ENCODE results near the gene HCST.

HCST gene, protein sequence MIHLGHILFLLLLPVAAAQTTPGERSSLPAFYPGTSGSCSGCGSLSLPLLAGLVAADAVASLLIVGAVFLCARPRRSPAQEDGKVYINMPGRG

DNA sequence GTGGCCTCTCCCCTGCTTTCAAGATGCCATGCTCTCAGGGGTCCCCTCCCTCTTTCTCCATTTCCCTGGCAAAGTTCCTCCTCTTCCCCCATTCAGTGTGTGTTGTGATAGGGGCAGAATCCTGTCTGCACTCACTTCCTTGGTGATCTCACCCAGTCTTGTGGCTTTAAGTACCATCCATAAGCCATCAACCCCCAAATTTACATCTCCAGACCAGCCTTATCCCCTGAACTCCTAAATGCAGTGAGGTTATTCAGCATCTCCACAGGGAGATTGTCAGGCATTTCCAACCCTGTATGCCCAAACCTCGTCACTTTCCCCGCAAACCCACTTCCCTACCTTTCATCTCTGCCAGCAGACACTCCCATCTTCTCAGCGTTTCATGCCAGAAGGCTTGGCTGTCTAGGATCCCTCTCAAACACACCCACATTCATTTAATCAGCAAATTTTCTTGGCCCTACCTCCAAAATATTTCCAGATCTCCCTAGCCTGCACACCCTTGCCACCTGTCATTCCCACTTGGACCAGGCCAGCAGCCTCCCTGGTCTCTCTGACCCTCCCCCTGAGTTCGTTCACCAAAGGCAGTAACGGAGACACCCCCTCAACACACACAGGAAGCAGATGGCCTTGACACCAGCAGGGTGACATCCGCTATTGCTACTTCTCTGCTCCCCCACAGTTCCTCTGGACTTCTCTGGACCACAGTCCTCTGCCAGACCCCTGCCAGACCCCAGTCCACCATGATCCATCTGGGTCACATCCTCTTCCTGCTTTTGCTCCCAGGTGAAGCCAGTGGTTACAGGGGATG lies at the start of gene HCST:
Gene HCST (plus strand): TSS at position 676 of the 808 bp plus-strand sequence. CDS start 65 bp downstream, at position 741.
- no peak for DNase-seq

DNA sequence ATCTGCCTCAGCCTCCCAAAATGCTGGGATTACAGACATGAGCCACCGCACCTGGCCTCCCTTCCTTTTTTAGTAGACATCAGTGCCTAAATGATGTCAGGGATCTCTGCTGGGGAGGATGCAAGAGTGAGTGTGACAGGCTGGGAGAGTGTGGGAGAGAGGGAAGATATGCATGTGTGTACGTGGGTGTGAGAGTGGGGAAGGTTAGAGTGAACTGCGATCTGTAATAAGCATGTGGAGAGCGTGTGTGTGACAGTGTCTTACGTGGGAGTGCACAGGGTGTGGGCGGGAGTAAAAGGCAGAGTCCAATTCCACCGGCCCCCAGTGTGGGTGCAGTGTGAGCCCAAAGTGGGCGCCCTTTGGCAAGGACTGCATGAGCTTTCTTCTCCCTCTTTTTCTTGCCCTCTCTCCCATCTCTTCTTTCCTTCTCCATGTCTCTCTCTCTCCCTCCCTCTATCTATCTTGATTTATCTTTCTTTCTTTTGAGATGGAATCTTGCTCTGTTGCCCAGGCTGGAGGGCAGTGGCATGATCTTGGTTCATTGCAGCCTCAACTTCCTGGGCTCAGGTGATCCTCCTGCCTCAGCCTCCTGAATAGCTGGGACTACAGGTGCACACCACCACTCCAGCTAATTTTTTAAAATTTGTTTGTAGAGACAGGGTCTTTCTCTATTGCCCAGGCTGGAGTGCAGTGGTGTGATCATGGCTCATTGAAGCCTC lies 49.1 kb upstream of the HCST start:
- DNase-seq = no peak

DNA sequence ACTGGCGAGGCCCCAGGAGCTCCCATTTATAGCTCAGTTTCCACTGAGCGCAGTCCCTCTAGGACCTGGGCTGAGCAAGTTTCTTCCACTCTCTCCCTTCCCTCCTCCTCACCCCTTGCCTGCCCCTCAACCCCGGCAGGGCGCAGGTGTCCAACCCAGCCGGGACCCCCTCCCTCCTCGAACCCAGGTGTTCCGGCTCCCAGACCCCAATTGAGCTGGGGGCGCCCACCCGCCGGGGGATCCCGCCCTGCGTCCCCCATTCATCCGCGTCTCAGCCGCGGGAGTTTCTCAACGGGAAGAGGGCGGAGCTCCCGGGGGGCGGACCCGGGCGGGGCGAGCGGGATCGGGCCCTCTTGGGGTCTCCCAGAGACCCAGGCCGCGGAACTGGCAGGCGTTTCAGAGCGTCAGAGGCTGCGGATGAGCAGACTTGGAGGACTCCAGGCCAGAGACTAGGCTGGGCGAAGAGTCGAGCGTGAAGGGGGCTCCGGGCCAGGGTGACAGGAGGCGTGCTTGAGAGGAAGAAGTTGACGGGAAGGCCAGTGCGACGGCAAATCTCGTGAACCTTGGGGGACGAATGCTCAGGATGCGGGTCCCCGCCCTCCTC lies 45.7 kb upstream of the HCST start, which contains the start of gene KIRREL2:
Gene KIRREL2 (plus strand): TSS at position 366 of the 604 bp plus-strand sequence. CDS start 209 bp downstream, at position 575.
- DNase-seq = peak in 2 of 3 experiments; percentile 32 to 48

DNA sequence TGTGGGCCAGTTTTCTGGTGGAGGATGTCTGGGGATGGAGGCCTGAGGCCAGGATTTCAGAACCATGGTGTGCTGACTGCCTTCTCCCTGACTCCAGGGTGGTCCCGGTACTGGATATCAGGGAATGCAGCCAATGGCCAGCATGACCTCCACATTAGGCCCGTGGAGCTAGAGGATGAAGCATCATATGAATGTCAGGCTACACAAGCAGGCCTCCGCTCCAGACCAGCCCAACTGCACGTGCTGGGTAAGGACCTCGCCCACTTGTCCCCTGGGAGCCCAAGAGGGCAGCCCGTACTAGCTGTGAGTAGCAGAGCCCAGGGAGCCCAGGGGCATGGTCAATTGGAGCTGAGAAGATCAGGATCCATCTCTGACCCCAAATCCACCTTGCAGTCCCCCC lies 44.0 kb upstream of the HCST start:
- no peak for DNase-seq

DNA sequence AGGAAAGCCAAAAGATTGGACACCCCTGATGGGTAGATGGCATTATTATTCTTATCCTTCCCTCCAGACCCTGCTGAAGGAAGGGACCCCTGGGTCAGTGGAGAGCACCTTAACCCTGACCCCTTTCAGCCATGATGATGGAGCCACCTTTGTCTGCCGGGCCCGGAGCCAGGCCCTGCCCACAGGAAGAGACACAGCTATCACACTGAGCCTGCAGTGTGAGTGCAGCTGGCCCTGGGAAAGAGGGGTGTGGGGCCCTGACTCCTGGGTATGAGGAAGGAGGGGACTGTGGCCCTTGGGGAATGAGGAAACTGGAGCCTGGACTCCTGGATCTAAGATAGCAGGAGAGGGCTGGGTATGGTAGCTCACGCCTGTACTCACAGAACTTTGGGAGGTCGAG lies 42.9 kb upstream of the HCST start:
- no peak for DNase-seq

DNA sequence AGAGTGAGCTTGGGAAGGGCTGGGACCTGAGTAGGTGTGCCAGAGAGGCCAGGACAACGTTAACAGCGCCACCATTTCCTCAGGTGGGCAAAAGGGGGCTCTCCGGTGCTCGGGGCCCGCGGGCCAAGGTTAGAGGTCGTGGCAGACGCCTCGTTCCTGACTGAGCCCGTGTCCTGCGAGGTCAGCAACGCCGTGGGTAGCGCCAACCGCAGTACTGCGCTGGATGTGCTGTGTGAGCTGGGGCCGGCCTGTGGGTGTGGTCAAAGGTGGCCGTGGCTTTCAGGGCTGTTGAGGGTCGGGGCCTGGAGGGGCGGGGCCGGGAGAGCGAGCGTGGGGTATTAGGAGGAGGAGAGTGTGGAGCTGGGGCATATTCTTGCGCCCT lies 41.9 kb upstream of the HCST start:
- no peak for DNase-seq

DNA sequence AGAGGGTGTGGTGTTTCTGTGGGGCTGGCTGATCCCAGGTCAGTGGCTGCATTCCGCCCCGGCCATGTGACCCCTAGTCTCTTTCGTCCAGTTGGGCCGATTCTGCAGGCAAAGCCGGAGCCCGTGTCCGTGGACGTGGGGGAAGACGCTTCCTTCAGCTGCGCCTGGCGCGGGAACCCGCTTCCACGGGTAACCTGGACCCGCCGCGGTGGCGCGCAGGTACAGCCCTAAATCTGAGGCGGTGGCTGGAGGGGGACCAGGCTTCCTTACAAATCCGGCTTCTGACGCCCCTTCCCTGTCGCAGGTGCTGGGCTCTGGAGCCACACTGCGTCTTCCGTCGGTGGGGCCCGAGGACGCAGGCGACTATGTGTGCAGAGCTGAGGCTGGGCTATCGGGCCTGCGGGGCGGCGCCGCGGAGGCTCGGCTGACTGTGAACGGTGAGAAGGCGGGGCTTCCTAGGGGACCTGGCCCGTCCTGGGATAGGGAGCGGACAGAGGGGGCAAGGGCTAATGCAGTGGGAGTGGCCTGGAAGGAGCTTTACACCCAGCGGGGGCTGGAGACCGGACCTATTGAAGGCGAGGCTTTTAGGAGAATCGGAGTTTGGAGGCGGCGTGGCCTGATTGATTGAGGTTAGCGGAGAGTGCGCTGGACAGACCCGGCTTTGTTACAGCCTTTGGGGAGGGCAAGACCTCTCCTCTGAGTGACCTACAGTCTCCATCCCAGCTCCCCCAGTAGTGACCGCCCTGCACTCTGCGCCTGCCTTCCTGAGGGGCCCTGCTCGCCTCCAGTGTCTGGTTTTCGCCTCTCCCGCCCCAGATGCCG lies 41.3 kb upstream of the HCST start:
- no peak for DNase-seq

DNA sequence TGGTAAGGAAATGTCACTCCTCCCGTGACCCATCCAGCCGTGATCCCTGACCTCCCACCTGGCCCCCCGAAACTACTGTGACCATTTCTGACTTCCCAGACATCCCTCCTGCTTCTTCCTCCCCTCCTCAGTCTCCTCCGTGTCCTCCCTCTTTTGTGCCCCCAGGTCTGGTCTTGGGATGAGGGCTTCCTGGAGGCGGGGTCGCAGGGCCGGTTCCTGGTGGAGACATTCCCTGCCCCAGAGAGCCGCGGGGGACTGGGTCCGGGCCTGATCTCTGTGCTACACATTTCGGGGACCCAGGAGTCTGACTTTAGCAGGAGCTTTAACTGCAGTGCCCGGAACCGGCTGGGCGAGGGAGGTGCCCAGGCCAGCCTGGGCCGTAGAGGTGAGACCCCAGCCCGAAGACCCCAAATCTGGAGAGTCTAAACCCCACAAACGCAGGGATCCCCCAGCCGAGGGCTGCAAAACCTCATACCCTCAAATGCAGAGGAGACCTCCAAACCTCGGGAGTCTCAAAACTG lies 40.6 kb upstream of the HCST start:
- no peak for DNase-seq

DNA sequence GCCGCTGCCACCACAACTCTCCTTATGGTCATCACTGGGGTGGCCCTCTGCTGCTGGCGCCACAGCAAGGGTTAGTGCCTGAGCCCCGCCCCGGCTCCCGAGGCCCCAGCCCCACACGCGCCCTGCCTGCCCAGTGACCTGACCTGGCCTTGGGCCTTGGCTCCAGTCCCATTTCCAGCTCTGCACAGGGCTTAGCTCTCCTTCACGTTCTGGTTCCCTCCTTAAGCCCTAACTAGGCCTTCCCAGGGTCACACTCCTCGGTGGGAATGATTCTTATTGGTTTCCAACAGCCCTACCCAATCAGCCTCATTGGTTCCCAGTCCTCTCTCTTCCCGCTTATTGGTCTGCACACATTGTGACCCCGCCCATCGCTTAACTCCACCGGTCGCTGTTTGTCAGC lies 39.8 kb upstream of the HCST start:
- DNase-seq = no peak

DNA sequence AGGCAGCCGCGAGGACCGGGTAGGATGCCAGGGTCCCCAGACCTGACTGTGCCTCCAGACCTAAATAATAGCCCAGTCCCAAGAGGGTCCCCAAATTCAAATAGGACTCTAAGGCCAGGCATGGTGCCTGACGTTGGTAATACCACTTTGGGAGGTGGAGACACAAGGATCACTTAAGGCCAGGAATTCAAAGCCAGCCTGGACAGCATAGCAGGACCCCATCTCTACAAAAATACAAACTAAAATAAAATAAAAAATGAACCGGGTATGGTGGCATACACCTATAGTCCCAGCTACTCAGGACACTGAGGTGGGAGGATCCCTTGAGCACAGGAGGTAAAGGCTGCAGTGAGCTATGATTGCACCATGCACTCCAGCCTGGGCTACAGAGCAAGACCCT lies 39.3 kb upstream of the HCST start:
- no peak for DNase-seq

DNA sequence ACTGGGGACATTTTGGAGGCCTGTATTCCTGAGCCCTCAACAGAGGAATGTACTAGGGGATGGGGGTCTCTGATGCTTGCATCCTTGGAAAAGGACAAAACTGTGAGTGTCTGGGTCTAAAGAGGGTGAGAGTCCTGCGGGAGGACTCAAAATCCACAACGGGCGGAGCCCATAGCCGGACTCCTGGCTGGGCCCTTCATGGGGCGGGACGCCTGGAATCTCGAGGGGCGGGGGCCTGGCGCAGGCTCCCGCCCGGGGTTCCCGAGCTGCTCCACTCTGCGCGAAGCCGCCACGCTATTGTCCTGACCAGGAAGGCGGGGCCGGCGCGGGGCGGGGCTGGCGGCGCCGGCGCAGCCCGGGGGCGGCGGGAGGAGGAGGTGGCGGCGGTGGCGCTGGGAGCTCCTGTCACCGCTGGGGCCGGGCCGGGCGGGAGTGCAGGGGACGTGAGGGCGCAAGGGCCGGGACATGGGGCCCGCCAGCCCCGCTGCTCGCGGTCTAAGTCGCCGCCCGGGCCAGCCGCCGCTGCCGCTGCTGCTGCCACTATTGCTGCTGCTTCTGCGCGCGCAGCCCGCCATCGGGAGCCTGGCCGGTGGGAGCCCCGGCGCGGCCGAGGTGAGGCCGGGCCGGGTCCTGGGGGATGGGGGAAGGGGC lies 34.0 kb upstream of the HCST start, which contains the start of gene APLP1:
Gene APLP1 (plus strand): TSS at position 403 of the 651 bp plus-strand sequence. CDS start 63 bp downstream, at position 466.
- peak; percentile 81 to 93 (median 82) for DNase-seq

DNA sequence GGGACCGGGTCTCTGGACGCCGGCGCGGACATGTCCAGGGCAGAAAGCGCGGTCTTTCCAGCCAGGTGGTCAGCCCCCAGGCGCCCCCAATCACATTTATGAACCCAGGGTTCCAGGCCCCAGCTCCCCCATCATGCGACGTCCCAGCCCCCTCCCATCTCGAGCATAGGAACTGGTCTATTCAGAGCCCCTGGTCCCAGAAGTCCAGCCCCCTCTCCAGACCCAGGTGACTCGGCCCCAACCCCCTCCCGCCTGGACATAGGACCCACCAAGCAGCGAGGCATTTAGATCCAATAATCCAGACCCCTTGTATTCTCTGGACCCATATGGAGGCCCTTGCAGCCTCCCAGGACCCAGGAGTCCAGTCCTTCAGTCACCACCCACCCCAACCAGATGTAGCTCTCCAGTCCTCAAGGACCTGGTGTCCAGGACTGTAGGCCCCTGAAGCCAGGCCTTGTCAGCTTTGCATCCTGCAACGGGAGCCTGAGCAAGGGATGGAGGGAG lies 33.5 kb upstream of the HCST start:
- no peak for DNase-seq

DNA sequence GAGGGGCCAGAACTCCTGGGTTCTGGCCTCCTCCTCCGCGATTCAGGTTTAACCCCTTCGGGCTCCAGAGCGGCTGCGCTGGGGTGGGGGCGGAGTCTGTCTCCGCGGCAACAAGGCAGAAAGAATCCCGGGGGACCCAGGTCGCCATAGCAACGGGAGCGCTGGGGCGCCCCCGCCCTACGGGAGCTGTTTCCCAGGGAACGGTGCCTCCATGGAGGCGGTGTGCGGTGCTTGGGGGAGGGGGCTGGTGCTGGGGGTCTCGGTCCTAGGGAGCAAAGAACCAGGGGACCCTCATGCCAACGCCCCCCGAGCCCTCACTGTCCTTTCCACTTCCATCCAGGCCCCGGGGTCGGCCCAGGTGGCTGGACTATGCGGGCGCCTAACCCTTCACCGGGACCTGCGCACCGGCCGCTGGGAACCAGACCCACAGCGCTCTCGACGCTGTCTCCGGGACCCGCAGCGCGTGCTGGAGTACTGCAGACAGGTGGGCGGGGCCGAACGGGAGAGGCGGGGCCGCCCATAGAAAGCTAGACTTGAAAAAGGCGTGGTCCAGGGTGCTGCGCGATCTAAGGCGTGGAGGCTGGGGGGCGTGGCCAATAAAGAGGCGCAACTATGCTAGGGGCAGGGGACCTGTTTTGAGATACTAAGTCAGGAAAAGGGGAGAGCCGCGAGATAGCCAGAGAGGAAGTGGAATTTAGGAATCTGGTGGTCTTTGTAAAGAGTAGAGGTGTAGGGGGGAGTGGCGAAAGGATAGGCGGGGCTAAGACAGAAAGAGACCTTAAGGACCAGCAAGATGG lies 32.8 kb upstream of the HCST start:
- DNase-seq = peak; percentile 91 to 97 (median 96)

DNA sequence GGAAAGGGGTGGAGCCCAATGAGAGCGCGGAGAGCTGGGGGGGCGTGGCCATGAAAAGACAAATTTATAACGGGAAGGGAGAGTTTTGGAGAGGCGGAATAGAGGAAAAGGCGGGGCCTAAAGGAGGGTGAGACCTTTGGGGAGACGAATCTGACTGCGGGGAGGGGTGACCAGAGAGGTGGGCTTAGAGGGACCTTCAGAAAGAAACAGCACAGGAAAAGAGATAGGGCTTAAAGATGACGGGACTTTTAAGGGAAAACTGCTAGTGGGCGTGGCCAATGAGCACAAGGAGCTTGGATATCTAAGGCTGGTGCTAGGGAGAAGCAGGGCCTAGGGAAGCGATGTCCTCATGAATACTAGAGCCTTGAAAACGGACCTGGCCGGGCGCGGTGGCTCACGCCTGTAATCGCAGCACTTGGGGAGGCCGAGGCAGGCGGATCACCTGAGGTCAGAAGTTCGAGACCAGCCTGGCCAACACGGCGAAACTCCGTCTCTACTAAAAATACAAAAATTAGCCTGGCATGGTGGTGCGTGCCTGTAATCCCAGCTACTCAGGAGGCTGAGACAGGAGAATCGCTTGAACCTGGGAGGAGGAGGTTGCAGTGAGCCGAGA lies 32.1 kb upstream of the HCST start:
- peak in 1 of 3 experiments; percentile 94 for DNase-seq

DNA sequence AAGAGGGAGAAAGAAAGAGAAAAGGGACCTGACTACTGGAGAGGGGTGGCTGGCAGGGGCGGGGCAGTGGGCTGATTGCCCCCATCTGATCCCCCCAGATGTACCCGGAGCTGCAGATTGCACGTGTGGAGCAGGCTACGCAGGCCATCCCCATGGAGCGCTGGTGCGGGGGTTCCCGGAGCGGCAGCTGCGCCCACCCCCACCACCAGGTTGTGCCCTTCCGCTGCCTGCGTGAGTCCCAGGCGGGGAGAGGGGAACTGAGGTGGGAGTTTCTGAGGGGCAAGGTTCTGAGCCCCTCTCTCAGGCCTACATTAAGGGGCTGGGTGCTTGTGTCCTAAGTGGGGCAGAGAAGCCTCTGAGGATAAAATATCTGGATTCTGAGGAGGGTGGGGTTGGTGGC lies 31.5 kb upstream of the HCST start:
- DNase-seq = no peak

DNA sequence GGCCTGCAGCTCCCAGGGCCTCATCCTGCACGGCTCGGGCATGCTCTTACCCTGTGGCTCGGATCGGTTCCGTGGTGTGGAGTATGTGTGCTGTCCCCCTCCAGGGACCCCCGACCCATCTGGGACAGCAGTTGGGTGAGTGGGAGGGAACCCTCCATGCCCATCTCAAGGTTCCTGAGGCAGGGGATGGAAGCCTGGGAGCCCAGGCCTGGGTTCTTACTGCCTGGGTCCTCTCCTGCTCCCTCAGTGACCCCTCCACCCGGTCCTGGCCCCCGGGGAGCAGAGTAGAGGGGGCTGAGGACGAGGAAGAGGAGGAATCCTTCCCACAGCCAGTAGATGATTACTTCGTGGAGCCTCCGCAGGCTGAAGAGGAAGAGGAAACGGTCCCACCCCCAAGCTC lies 30.7 kb upstream of the HCST start:
- DNase-seq = no peak

DNA sequence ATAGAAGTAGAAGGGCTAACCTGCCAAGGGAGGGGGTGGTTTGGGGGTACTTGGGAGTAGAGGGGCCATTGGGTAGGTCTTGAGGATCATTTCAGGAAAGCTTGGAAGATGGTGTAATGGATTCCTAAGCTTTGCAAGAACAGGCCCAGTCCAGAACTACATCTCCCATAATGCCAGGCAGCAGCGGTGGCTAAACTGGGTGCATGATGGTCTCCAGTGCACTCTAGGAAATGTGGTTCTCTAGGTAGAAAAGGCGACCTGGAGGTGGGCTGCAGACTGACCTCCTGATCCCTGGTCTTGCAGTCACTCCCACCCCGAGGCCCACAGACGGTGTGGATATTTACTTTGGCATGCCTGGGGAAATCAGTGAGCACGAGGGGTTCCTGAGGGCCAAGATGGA lies 30.1 kb upstream of the HCST start:
- no peak for DNase-seq

DNA sequence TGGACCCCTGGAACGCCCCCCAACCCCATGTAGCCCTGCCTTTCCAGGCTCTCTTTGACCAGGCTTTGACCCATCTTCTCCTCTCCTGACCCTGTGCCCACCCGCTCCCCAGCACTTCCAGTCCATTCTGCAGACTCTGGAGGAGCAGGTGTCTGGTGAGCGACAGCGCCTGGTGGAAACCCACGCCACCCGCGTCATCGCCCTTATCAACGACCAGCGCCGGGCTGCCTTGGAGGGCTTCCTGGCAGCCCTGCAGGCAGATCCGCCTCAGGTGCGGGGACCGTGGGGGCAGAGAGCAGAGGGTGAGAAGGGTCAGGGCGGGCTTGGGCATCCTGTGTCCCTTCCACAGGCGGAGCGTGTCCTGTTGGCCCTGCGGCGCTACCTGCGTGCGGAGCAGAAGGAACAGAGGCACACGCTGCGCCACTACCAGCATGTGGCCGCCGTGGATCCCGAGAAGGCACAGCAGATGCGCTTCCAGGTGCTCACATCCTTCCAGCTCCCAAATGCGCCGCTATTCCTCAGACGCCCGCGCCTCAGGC lies 27.9 kb upstream of the HCST start:
- no peak for DNase-seq

DNA sequence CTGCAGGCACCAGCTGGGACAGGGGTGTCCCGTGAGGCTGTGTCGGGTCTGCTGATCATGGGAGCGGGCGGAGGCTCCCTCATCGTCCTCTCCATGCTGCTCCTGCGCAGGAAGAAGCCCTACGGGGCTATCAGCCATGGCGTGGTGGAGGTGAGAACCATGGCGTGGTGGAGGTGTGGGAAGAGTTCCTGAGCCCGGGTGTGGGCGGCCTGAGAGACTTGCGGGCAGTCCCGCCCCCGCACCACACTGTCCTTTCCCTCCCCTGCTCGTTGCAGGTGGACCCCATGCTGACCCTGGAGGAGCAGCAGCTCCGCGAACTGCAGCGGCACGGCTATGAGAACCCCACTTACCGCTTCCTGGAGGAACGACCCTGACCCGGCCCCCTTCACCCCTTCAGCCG lies 23.3 kb upstream of the HCST start:
- DNase-seq = no peak

DNA sequence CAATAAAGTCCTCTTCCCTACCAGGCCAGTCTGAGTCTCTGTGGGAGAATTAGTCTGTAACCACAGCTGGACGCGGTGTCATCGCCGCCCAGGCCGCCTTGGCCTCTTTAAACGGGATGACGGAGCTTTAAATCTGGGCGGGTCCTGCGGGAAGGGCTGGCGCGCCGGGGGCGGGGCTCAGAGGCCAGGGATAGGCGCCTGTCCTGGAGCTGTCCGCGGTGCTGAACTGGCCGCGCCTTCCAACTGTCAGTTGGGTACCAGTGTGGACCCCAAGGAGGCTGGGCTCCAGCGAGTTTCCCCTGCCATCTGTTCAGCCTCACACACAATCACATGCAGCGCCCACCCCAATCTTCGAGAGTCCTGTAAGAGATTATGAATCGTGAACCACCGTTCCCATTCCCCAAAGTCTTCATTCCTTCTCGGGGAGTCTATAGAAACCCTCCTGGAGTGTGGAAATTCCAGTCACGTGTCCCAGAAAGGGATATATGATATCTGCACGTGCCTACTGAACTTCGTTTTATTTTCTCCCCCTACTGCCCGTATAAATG lies 22.5 kb upstream of the HCST start:
- DNase-seq = peak in 1 of 3 experiments; percentile 34
